ENCODE measurements around the gene USP4.
A peak's percentile ranks its signal among the peaks of the same experiment; 100 is the strongest.
"Not testable (repeated sequence)": the region's sequence is repeated elsewhere in the genome, so short reads cannot be mapped to it uniquely, and the experiment has no call there.

The USP4 gene

GRCh38 chr3:49253512-49253911 is 86.3 kb downstream of the USP4 start:
- H3K4me3 ChIP-seq (ENCODE audit: low read depth, low read length) = no peak overlapping the region
- TF ChIP-seq CTCF (IDR thresholded peaks at IDR 0.05; ENCODE audit: low read depth, low read length) (no peak), MAX (IDR thresholded peaks at IDR 0.05; ENCODE audit: low read depth, low read length) (no peak), POLR2A (IDR thresholded peaks at IDR 0.05; ENCODE audit: extremely low read depth, insufficient read length) (no peak), MYC (IDR thresholded peaks at IDR 0.05; ENCODE audit: low read depth, low read length) (no peak)
- DNase-seq (ENCODE audit: low read depth) = no peak

- TF ChIP-seq CTCF (IDR thresholded peaks at IDR 0.05; ENCODE audit: low read depth, low read length) = no peak
- TF ChIP-seq POLR2A (IDR thresholded peaks at IDR 0.05; ENCODE audit: extremely low read depth, insufficient read length) = no peak
- TF ChIP-seq MAX (IDR thresholded peaks at IDR 0.05; ENCODE audit: low read depth, low read length) = peak; percentile 65; the same call in 1 of the 2 replicates
- TF ChIP-seq MYC (IDR thresholded peaks at IDR 0.05; ENCODE audit: low read depth, low read length) = peak; percentile 70
- no peak overlapping the region for H3K4me3 ChIP-seq (ENCODE audit: low read depth, low read length)
- DNase-seq (ENCODE audit: low read depth) = peak; percentile 81
Measured at GRCh38 chr3:49248840-49249227, 91.0 kb downstream of the USP4 start.

GRCh38 chr3:49244581-49245205 is 95.2 kb downstream of the USP4 start:
- H3K4me3 ChIP-seq (ENCODE audit: low read depth, low read length) = no peak overlapping the region
- TF ChIP-seq MAX (IDR thresholded peaks at IDR 0.05; ENCODE audit: low read depth, low read length) (0 out of 2 replicates have a peak, but pooled peaks have one; percentile 52), MYC (IDR thresholded peaks at IDR 0.05; ENCODE audit: low read depth, low read length) (no peak), POLR2A (IDR thresholded peaks at IDR 0.05; ENCODE audit: extremely low read depth, insufficient read length) (no peak), CTCF (IDR thresholded peaks at IDR 0.05; ENCODE audit: low read depth, low read length) (no peak)
- peak; percentile 43 for DNase-seq (ENCODE audit: low read depth)

GRCh38 chr3:49240091-49240490 is 99.8 kb downstream of the USP4 start:
- H3K4me3 ChIP-seq (ENCODE audit: low read depth, low read length); DNase-seq (ENCODE audit: low read depth): not testable (repeated sequence)

- peak overlapping the region; percentile 44 for H3K4me3 ChIP-seq (ENCODE audit: low read depth, low read length)
- no peak for TF ChIP-seq POLR2A (IDR thresholded peaks at IDR 0.05; ENCODE audit: extremely low read depth, insufficient read length)
- no peak for TF ChIP-seq CTCF (IDR thresholded peaks at IDR 0.05; ENCODE audit: low read depth, low read length)
- TF ChIP-seq MAX (IDR thresholded peaks at IDR 0.05; ENCODE audit: low read depth, low read length) = peak; percentile 85
- TF ChIP-seq MYC (IDR thresholded peaks at IDR 0.05; ENCODE audit: low read depth, low read length) = peak; percentile 94
- peak; percentile 95 for DNase-seq (ENCODE audit: low read depth)
Measured at GRCh38 chr3:49238274-49239127, 101.4 kb downstream of the USP4 start.

GRCh38 chr3:49237344-49237743 is 102.5 kb downstream of the USP4 start:
- no peak for TF ChIP-seq MAX (IDR thresholded peaks at IDR 0.05; ENCODE audit: low read depth, low read length)
- no peak for TF ChIP-seq CTCF (IDR thresholded peaks at IDR 0.05; ENCODE audit: low read depth, low read length)
- TF ChIP-seq MYC (IDR thresholded peaks at IDR 0.05; ENCODE audit: low read depth, low read length) = no peak
- no peak for TF ChIP-seq POLR2A (IDR thresholded peaks at IDR 0.05; ENCODE audit: extremely low read depth, insufficient read length)
- H3K4me3 ChIP-seq (ENCODE audit: low read depth, low read length) = no peak overlapping the region
- no peak for DNase-seq (ENCODE audit: low read depth)

All from NB4 (cell line).